Measurements from ENCODE around the gene ACSS1.

ACSS1 gene

GRCh38 chr20:24963672-24964505 is 94.0 kb downstream of the ACSS1 start:
- peaks cover 76% of the 10 kb centered on the region for H3K36me3 ChIP-seq (ENCODE audit: control insufficient read depth, insufficient read depth, low read length)
- H3K4me1 ChIP-seq (ENCODE audit: control insufficient read depth, insufficient read depth, low read length): no peaks in the 10 kb centered on the region

GRCh38 chr20:24962510-24962909 is 95.4 kb downstream of the ACSS1 start:
- H3K9ac ChIP-seq (ENCODE audit: low read length): no peak overlapping the region
- H3K4me3 ChIP-seq (ENCODE audit: low read depth, low read length): no peak overlapping the region
- H3K9me3 ChIP-seq (ENCODE audit: control insufficient read depth, insufficient read depth, low read depth, low read length): no peaks in the 10 kb centered on the region
- no peaks in the 10 kb centered on the region for H3K27me3 ChIP-seq (ENCODE audit: control insufficient read depth, insufficient read depth, low read length)
- no peak overlapping the region for H3K27ac ChIP-seq (ENCODE audit: low read depth, low read length)
- H3K36me3 ChIP-seq (ENCODE audit: control insufficient read depth, insufficient read depth, low read length): peaks cover 63% of the 10 kb centered on the region
- no peaks in the 10 kb centered on the region for H3K4me1 ChIP-seq (ENCODE audit: control insufficient read depth, insufficient read depth, low read length)

More at GRCh38 chr20:24963672-24964505, 94.0 kb downstream of the ACSS1 start:
- Histone ChIP-seq H3K9me3 (ENCODE audit: control insufficient read depth, insufficient read depth, low read depth, low read length) (no peaks in the 10 kb centered on the region), H3K27me3 (ENCODE audit: control insufficient read depth, insufficient read depth, low read length) (no peaks in the 10 kb centered on the region), H3K4me3 (ENCODE audit: low read depth, low read length) (no peak overlapping the region), H3K27ac (ENCODE audit: low read depth, low read length) (no peak overlapping the region), H3K9ac (ENCODE audit: low read length) (no peak overlapping the region)

- Histone ChIP-seq H3K9ac (ENCODE audit: low read length) (no peak overlapping the region), H3K4me1 (ENCODE audit: control insufficient read depth, insufficient read depth, low read length) (no peaks in the 10 kb centered on the region), H3K27ac (ENCODE audit: low read depth, low read length) (no peak overlapping the region), H3K9me3 (ENCODE audit: control insufficient read depth, insufficient read depth, low read depth, low read length) (no peaks in the 10 kb centered on the region), H3K4me3 (ENCODE audit: low read depth, low read length) (no peak overlapping the region), H3K36me3 (ENCODE audit: control insufficient read depth, insufficient read depth, low read length) (peaks cover 59% of the 10 kb centered on the region), H3K27me3 (ENCODE audit: control insufficient read depth, insufficient read depth, low read length) (no peaks in the 10 kb centered on the region)
Observed at GRCh38 chr20:24962182-24962492, 95.8 kb downstream of the ACSS1 start.

- no peaks in the 10 kb centered on the region for H3K9me3 ChIP-seq (ENCODE audit: control insufficient read depth, insufficient read depth, low read depth, low read length)
- no peaks in the 10 kb centered on the region for H3K4me1 ChIP-seq (ENCODE audit: control insufficient read depth, insufficient read depth, low read length)
- no peaks in the 10 kb centered on the region for H3K27me3 ChIP-seq (ENCODE audit: control insufficient read depth, insufficient read depth, low read length)
- H3K4me3 ChIP-seq (ENCODE audit: low read depth, low read length): no peak overlapping the region
- H3K9ac ChIP-seq (ENCODE audit: low read length): no peak overlapping the region
- H3K27ac ChIP-seq (ENCODE audit: low read depth, low read length): no peak overlapping the region
- H3K36me3 ChIP-seq (ENCODE audit: control insufficient read depth, insufficient read depth, low read length): peaks cover 56% of the 10 kb centered on the region
Observed at GRCh38 chr20:24961384-24962181, 96.4 kb downstream of the ACSS1 start.

- Histone ChIP-seq H3K4me1 (ENCODE audit: control insufficient read depth, insufficient read depth, low read length) (no peaks in the 10 kb centered on the region), H3K36me3 (ENCODE audit: control insufficient read depth, insufficient read depth, low read length) (peaks cover 50% of the 10 kb centered on the region), H3K27ac (ENCODE audit: low read depth, low read length) (no peak overlapping the region), H3K9me3 (ENCODE audit: control insufficient read depth, insufficient read depth, low read depth, low read length) (no peaks in the 10 kb centered on the region), H3K9ac (ENCODE audit: low read length) (no peak overlapping the region), H3K4me3 (ENCODE audit: low read depth, low read length) (no peak overlapping the region), H3K27me3 (ENCODE audit: control insufficient read depth, insufficient read depth, low read length) (no peaks in the 10 kb centered on the region)
Observed at GRCh38 chr20:24960861-24961260, 97.1 kb downstream of the ACSS1 start.

- no peak overlapping the region for H3K4me3 ChIP-seq (ENCODE audit: low read depth, low read length)
- H3K36me3 ChIP-seq (ENCODE audit: control insufficient read depth, insufficient read depth, low read length): peaks cover 48% of the 10 kb centered on the region
- no peak overlapping the region for H3K9ac ChIP-seq (ENCODE audit: low read length)
- H3K4me1 ChIP-seq (ENCODE audit: control insufficient read depth, insufficient read depth, low read length): no peaks in the 10 kb centered on the region
- no peak overlapping the region for H3K27ac ChIP-seq (ENCODE audit: low read depth, low read length)
- H3K9me3 ChIP-seq (ENCODE audit: control insufficient read depth, insufficient read depth, low read depth, low read length): no peaks in the 10 kb centered on the region
- H3K27me3 ChIP-seq (ENCODE audit: control insufficient read depth, insufficient read depth, low read length): no peaks in the 10 kb centered on the region
Observed at GRCh38 chr20:24960302-24960801, 97.6 kb downstream of the ACSS1 start.

- H3K27me3 ChIP-seq (ENCODE audit: control insufficient read depth, insufficient read depth, low read length): no peaks in the 10 kb centered on the region
- H3K9me3 ChIP-seq (ENCODE audit: control insufficient read depth, insufficient read depth, low read depth, low read length): no peaks in the 10 kb centered on the region
- H3K36me3 ChIP-seq (ENCODE audit: control insufficient read depth, insufficient read depth, low read length): peaks cover 46% of the 10 kb centered on the region
- H3K4me1 ChIP-seq (ENCODE audit: control insufficient read depth, insufficient read depth, low read length): no peaks in the 10 kb centered on the region
- H3K27ac ChIP-seq (ENCODE audit: low read depth, low read length): no peak overlapping the region
- no peak overlapping the region for H3K9ac ChIP-seq (ENCODE audit: low read length)
- no peak overlapping the region for H3K4me3 ChIP-seq (ENCODE audit: low read depth, low read length)
Observed at GRCh38 chr20:24959591-24960301, 98.2 kb downstream of the ACSS1 start.

- H3K27ac ChIP-seq (ENCODE audit: low read depth, low read length): no peak overlapping the region
- H3K4me1 ChIP-seq (ENCODE audit: control insufficient read depth, insufficient read depth, low read length): peaks cover 2% of the 10 kb centered on the region; the same call in 1 of the 2 replicates
- no peak overlapping the region for H3K9ac ChIP-seq (ENCODE audit: low read length)
- H3K9me3 ChIP-seq (ENCODE audit: control insufficient read depth, insufficient read depth, low read depth, low read length): no peaks in the 10 kb centered on the region
- H3K36me3 ChIP-seq (ENCODE audit: control insufficient read depth, insufficient read depth, low read length): peaks cover 38% of the 10 kb centered on the region
- H3K4me3 ChIP-seq (ENCODE audit: low read depth, low read length): no peak overlapping the region
- no peaks in the 10 kb centered on the region for H3K27me3 ChIP-seq (ENCODE audit: control insufficient read depth, insufficient read depth, low read length)
Observed at GRCh38 chr20:24958506-24959385, 99.2 kb downstream of the ACSS1 start.

- peaks cover 25% of the 10 kb centered on the region for H3K36me3 ChIP-seq (ENCODE audit: control insufficient read depth, insufficient read depth, low read length)
- no peaks in the 10 kb centered on the region for H3K9me3 ChIP-seq (ENCODE audit: control insufficient read depth, insufficient read depth, low read depth, low read length)
- H3K27me3 ChIP-seq (ENCODE audit: control insufficient read depth, insufficient read depth, low read length): no peaks in the 10 kb centered on the region
- H3K4me3 ChIP-seq (ENCODE audit: low read depth, low read length): no peak overlapping the region
- no peak overlapping the region for H3K9ac ChIP-seq (ENCODE audit: low read length)
- peaks cover 2% of the 10 kb centered on the region; the same call in 1 of the 2 replicates for H3K4me1 ChIP-seq (ENCODE audit: control insufficient read depth, insufficient read depth, low read length)
- no peak overlapping the region for H3K27ac ChIP-seq (ENCODE audit: low read depth, low read length)
Observed at GRCh38 chr20:24957326-24958016, 100.5 kb downstream of the ACSS1 start.
